Liver (tissue), 9 donors: Measurements from ENCODE around the gene PRKCD. TPM values are rescaled to one million over a fixed set of nuclear protein-coding genes. Genes with fewer than 3 reads are reported as not detected.

Experiments
- DNase-seq: peaks from one replicate; pipeline ENCODE4 v3.0.0-alpha.2; 2017; ENCODE audit warnings: low spot score
- H3K27ac ChIP-seq, 2 donors: one replicate each; pipeline ENCODE4 v1.7.0; 2013; ENCODE audit warnings: inconsistent platforms in 2 of 2, low read length in 2 of 2, control low read depth in 1 of 2, low read depth in 1 of 2, mild to moderate bottlenecking in 1 of 2
- H3K27me3 ChIP-seq, 4 donors: one replicate each; pipeline versions ENCODE4 v1.6.1 to v1.7.0; 2013; ENCODE audit warnings: low read length in 3 of 4, inconsistent platforms in 1 of 4, mild to moderate bottlenecking in 1 of 4, moderate library complexity in 1 of 4; ENCODE audit not compliant: control insufficient read depth in 4 of 4, insufficient read depth in 4 of 4
- H3K36me3 ChIP-seq, 4 donors: one replicate each; pipeline versions ENCODE4 v1.6.1 to v1.7.0; 2013; ENCODE audit warnings: low read length in 3 of 4, mild to moderate bottlenecking in 3 of 4, low read depth in 1 of 4, moderate library complexity in 1 of 4; ENCODE audit not compliant: control insufficient read depth in 4 of 4, insufficient read depth in 3 of 4
- H3K4me1 ChIP-seq, 4 donors: one replicate each; pipeline versions ENCODE4 v1.6.1 to v1.7.0; 2013; ENCODE audit warnings: low read length in 3 of 4, mild to moderate bottlenecking in 3 of 4, moderate library complexity in 1 of 4; ENCODE audit not compliant: control insufficient read depth in 4 of 4, insufficient read depth in 4 of 4
- H3K4me3 ChIP-seq, 3 donors: one replicate each; pipeline versions ENCODE4 v1.6.1 to v1.7.0; 2013; ENCODE audit warnings: low read length in 3 of 3, control low read depth in 1 of 3, low read depth in 1 of 3, mild to moderate bottlenecking in 1 of 3
- H3K9ac ChIP-seq, 2 donors: one replicate each; pipeline ENCODE4 v1.7.0; 2013; ENCODE audit warnings: low read length in 2 of 2, mild to moderate bottlenecking in 2 of 2, moderate library complexity in 2 of 2, control low read depth in 1 of 2, low read depth in 1 of 2
- H3K9me3 ChIP-seq, 4 donors: one replicate each; pipeline versions ENCODE4 v1.6.1 to v1.7.0; 2013; ENCODE audit warnings: low read length in 3 of 4; ENCODE audit not compliant: control insufficient read depth in 4 of 4
- EGR1 ChIP-seq, 2 donors: IDR thresholded peaks; 2 replicates each; pipeline ENCODE4 v1.6.1; 2016 to 2018; ENCODE audit warnings: antibody characterized with exemption in 2 of 2, low read depth in 2 of 2
- FOXA1 ChIP-seq: IDR thresholded peaks from 2 replicates; pipeline ENCODE4 v1.6.1; 2016; ENCODE audit warnings: antibody characterized with exemption
- FOXA2 ChIP-seq: IDR thresholded peaks from 2 replicates; pipeline ENCODE4 v1.6.1; 2016; ENCODE audit warnings: antibody characterized with exemption
- GABPA ChIP-seq, 2 donors: IDR thresholded peaks in 1 of 2; conservative IDR thresholded peaks in 1 of 2; 2 replicates each; pipeline ENCODE4 v1.6.1; 2016; ENCODE audit warnings: antibody characterized with exemption in 2 of 2, mild to moderate bottlenecking in 1 of 2, moderate library complexity in 1 of 2
- HNF4G ChIP-seq: IDR thresholded peaks from 2 replicates; pipeline ENCODE4 v1.6.1; 2016; ENCODE audit warnings: antibody characterized with exemption
- JUND ChIP-seq, 2 donors: IDR thresholded peaks; 2 replicates each; pipeline ENCODE4 v1.6.1; 2016; ENCODE audit warnings: antibody characterized with exemption in 2 of 2
- MAX ChIP-seq: IDR thresholded peaks from 2 replicates; pipeline ENCODE4 v1.6.1; 2016; ENCODE audit warnings: antibody characterized with exemption
- RAD21 ChIP-seq, 2 donors: IDR thresholded peaks; 2 replicates each; pipeline ENCODE4 v1.6.1; 2016; ENCODE audit warnings: antibody characterized with exemption in 2 of 2, mild to moderate bottlenecking in 2 of 2
- RXRA ChIP-seq, 2 donors: IDR thresholded peaks; 2 replicates each; pipeline ENCODE4 v1.6.1; 2017 to 2018; ENCODE audit warnings: antibody characterized with exemption in 2 of 2, mild to moderate bottlenecking in 1 of 2
- SP1 ChIP-seq: IDR thresholded peaks from 2 replicates; pipeline ENCODE4 v1.6.1; 2018; ENCODE audit warnings: antibody characterized with exemption, mild to moderate bottlenecking
- TAF1 ChIP-seq: conservative IDR thresholded peaks from 2 replicates; pipeline ENCODE4 v1.6.1; 2016; ENCODE audit warnings: antibody characterized with exemption, mild to moderate bottlenecking
- YY1 ChIP-seq: IDR thresholded peaks from 2 replicates; pipeline ENCODE4 v1.6.1; 2016; ENCODE audit warnings: antibody characterized with exemption, mild to moderate bottlenecking
- WGBS: extraction: QIAGEN DNeasy Blood & Tissue Kit; methylation state at CpG from one replicate; pipeline ENCODE4 v1.1.7; 2013; 5-methylcytosine and 5-hydroxymethylcytosine counted together
- polyA plus RNA-seq, 2 donors: library from polyadenylated mRNA; stranded (reverse) in 1 of 2; unstranded in 1 of 2; fragments of 200-250 nt in 1 of 2; fragments of >200 nt in 1 of 2; fragmentation: Nextera tagmentation in 1 of 2; extraction: Ambion mirVana in 1 of 2; gene quantifications; one replicate each; pipeline versions ENCODE4 v1.2.1 to v1.2.3, GENCODE V29; 2013 to 2015
- total RNA-seq, 2 donors: library from RNA; depleted of rRNA; stranded (reverse); fragments of >200 nt; gene quantifications; one replicate each; pipeline ENCODE4 v1.2.3, GENCODE V29; 2014
- TF ChIP-seq, protein P1 (sequence below): IDR thresholded peaks from 2 replicates; pipeline ENCODE4 v1.6.1; 2016; ENCODE audit warnings: antibody characterized with exemption
- TF ChIP-seq, protein P2 (sequence below): IDR thresholded peaks from 2 replicates; pipeline ENCODE4 v1.6.1; 2016; ENCODE audit warnings: antibody characterized with exemption, mild to moderate bottlenecking
- donor health status: healthy.
- donor health status: healthy.
- donor health status: healthy.
- donor health status: healthy.
- donor health status: healthy.

PRKCD gene
- total and polyA plus RNA-seq, 4 donors: 3.1 to 7.3 (median 3.4) TPM

GRCh38 chr3:53169832-53170324, 8.9 kb downstream of the PRKCD start:
- Histone ChIP-seq H3K27me3 (no peaks in the 10 kb centered on the region), H3K4me1 (peaks cover 0 to 22% (median 4%) of the 10 kb centered on the region in 4 donors), H3K27ac (no peak overlapping the region), H3K4me3 (no peak overlapping the region), H3K9me3 (no peaks in the 10 kb centered on the region), H3K9ac (no peak overlapping the region), H3K36me3 (peaks cover 0 to 2% (median 0%) of the 10 kb centered on the region in 4 donors)
- 95% methylated on average over 9 of the region's 9 CpGs for WGBS
- TF ChIP-seq HNF4G (no peak), EGR1 (IDR thresholded peaks at IDR 0.05; ENCODE audit: low read depth in 2 of 2) (no peak), FOXA1 (no peak), JUND (IDR thresholded peaks at IDR 0.05) (no peak), YY1 (no peak), TAF1 (no peak), RAD21 (IDR thresholded peaks at IDR 0.05) (no peak), RXRA (IDR thresholded peaks at IDR 0.05) (no peak), FOXA2 (no peak), GABPA (IDR thresholded peaks at IDR 0.05 in 1 of 2, conservative IDR thresholded peaks at IDR 0.05 in 1 of 2) (no peak), MAX (no peak)
- TF ChIP-seq, protein P1, sequence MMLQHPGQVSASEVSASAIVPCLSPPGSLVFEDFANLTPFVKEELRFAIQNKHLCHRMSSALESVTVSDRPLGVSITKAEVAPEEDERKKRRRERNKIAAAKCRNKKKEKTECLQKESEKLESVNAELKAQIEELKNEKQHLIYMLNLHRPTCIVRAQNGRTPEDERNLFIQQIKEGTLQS: no peak
- TF ChIP-seq, protein P2, sequence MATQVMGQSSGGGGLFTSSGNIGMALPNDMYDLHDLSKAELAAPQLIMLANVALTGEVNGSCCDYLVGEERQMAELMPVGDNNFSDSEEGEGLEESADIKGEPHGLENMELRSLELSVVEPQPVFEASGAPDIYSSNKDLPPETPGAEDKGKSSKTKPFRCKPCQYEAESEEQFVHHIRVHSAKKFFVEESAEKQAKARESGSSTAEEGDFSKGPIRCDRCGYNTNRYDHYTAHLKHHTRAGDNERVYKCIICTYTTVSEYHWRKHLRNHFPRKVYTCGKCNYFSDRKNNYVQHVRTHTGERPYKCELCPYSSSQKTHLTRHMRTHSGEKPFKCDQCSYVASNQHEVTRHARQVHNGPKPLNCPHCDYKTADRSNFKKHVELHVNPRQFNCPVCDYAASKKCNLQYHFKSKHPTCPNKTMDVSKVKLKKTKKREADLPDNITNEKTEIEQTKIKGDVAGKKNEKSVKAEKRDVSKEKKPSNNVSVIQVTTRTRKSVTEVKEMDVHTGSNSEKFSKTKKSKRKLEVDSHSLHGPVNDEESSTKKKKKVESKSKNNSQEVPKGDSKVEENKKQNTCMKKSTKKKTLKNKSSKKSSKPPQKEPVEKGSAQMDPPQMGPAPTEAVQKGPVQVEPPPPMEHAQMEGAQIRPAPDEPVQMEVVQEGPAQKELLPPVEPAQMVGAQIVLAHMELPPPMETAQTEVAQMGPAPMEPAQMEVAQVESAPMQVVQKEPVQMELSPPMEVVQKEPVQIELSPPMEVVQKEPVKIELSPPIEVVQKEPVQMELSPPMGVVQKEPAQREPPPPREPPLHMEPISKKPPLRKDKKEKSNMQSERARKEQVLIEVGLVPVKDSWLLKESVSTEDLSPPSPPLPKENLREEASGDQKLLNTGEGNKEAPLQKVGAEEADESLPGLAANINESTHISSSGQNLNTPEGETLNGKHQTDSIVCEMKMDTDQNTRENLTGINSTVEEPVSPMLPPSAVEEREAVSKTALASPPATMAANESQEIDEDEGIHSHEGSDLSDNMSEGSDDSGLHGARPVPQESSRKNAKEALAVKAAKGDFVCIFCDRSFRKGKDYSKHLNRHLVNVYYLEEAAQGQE: no peak
- DNase-seq: no peak

GRCh38 chr3:53170325-53171063, 9.5 kb downstream of the PRKCD start:
- H3K4me3 ChIP-seq: no peak overlapping the region
- peak; percentile 53 for DNase-seq
- WGBS: 76% methylated on average over 17 of the region's 17 CpGs
- H3K9ac ChIP-seq: no peak overlapping the region
- H3K9me3 ChIP-seq: no peaks in the 10 kb centered on the region
- H3K36me3 ChIP-seq: peaks cover 0 to 2% (median 0%) of the 10 kb centered on the region in 4 donors
- H3K27ac ChIP-seq: no peak overlapping the region
- H3K4me1 ChIP-seq: peaks cover 0 to 22% (median 4%) of the 10 kb centered on the region in 4 donors
- no peak for TF ChIP-seq SP1
- TF ChIP-seq YY1: no peak
- no peak for TF ChIP-seq MAX
- TF ChIP-seq GABPA (IDR thresholded peaks at IDR 0.05 in 1 of 2, conservative IDR thresholded peaks at IDR 0.05 in 1 of 2): no peak
- no peak for TF ChIP-seq TAF1
- no peak for TF ChIP-seq RAD21 (IDR thresholded peaks at IDR 0.05)
- H3K27me3 ChIP-seq: no peaks in the 10 kb centered on the region
